IMR-90 (cell line): ENCODE results near the gene RALGAPA2.

ENCODE experiments used
- CEBPB ChIP-seq: IDR thresholded peaks from 2 replicates; pipeline ENCODE4 v1.6.1; 2012; ENCODE audit warnings: low read depth, low read length, improper control_type of control experiment
- ELK1 ChIP-seq: fragments of 150-350 bp; IDR thresholded peaks from 2 replicates; pipeline ENCODE4 v1.6.1; 2016; ENCODE audit warnings: low read depth, mild to moderate bottlenecking, low read length, moderate library complexity, borderline replicate concordance
- MAZ ChIP-seq: IDR thresholded peaks from 2 replicates; pipeline ENCODE4 v1.6.1; 2012; ENCODE audit warnings: low read depth, mild to moderate bottlenecking, low read length, improper control_type of control experiment, moderate library complexity, borderline replicate concordance
- POLR2A ChIP-seq: IDR thresholded peaks from 2 replicates; pipeline ENCODE4 v1.6.1; 2012; ENCODE audit warnings: mild to moderate bottlenecking, low read depth, low read length
- RAD21 ChIP-seq: IDR thresholded peaks from 2 replicates; pipeline ENCODE4 v1.6.1; 2012; ENCODE audit warnings: low read length, improper control_type of control experiment
- RFX5 ChIP-seq: IDR thresholded peaks from 2 replicates; pipeline ENCODE4 v1.8.0; 2012; ENCODE audit warnings: low read depth, mild to moderate bottlenecking, low read length, moderate library complexity
- SMC3 ChIP-seq: fragments of 150-350 bp; IDR thresholded peaks from 2 replicates; pipeline ENCODE4 v1.6.1; 2016; ENCODE audit warnings: low read depth, mild to moderate bottlenecking, antibody characterized with exemption, low read length, moderate library complexity
- TF ChIP-seq, protein P1 (sequence below): conservative IDR thresholded peaks from 2 replicates; pipeline ENCODE4 v1.5.1; 2012; ENCODE audit warnings: mild to moderate bottlenecking, low read depth, low read length, improper control_type of control experiment

DNA sequence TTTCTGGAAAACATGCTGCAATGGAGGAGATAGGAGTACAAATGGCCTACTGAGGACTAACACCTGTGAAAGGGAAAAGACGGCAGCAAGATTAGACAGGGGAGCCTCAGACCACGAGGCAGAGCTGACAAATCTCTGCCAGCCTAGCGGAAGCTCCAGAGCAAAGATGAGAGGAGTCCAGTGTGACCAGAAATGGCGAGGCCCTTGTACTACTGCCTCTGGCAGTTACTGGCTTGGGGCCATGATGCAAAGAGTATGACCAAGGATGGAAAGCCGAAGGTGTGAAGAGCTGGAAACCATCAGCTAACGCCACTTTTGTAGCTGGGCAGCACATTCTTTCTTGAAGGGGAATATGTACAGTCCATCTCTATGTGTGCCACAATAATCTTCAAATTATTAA, 55.4 kb downstream of the RALGAPA2 start:
- TF ChIP-seq POLR2A (no peak), MAZ (no peak), SMC3 (no peak), CEBPB (no peak), ELK1 (no peak), RFX5 (no peak), RAD21 (no peak)
- TF ChIP-seq, protein P1, sequence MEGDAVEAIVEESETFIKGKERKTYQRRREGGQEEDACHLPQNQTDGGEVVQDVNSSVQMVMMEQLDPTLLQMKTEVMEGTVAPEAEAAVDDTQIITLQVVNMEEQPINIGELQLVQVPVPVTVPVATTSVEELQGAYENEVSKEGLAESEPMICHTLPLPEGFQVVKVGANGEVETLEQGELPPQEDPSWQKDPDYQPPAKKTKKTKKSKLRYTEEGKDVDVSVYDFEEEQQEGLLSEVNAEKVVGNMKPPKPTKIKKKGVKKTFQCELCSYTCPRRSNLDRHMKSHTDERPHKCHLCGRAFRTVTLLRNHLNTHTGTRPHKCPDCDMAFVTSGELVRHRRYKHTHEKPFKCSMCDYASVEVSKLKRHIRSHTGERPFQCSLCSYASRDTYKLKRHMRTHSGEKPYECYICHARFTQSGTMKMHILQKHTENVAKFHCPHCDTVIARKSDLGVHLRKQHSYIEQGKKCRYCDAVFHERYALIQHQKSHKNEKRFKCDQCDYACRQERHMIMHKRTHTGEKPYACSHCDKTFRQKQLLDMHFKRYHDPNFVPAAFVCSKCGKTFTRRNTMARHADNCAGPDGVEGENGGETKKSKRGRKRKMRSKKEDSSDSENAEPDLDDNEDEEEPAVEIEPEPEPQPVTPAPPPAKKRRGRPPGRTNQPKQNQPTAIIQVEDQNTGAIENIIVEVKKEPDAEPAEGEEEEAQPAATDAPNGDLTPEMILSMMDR: no peak
